HG03064 (cell line): ENCODE results near the gene PFKFB1.
"Not testable (repeated sequence)": the region's sequence is repeated elsewhere in the genome, so short reads cannot be mapped to it uniquely, and the experiment has no call there.

Experiments used
- ATAC-seq: cut with Tn5 transposase; IDR thresholded peaks from one replicate; pipeline ENCODE4 v1.9.1; 2021; ENCODE audit warnings: low read depth; ENCODE audit not compliant: unreplicated experiment

PFKFB1 gene

DNA sequence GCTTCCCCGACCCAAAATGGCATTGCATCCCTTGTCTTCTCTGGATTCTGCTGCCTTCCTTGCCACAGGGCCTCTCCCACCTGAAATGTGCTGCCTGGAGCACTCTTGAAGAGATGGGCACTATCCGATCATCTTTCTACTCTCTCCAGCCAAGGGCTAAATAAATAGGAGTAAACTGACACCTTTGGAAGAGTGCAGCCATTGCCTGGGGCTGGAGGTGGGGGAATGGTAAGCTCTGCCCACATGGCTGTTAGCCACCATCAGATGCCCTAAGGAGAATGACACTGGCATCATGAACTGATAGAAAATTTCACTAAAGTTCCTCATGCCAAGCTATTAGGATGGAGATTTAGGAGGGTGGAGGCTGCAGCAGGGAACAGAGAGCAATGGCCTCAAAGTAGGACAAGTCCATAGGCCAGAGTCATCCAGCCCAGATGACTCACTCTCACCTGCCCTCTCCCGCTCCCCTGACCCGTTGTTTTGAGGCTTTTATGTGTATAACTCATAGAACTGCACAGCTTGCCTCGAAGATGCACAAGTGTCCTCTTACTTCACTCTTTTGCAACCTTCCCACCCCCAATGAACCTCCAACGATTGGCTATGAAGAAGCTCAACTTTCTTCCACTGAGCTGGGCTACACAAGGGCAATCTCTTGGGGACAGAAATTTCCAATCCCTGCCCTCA is 822 bp upstream of the PFKFB1 start:
- no peak for ATAC-seq

DNA sequence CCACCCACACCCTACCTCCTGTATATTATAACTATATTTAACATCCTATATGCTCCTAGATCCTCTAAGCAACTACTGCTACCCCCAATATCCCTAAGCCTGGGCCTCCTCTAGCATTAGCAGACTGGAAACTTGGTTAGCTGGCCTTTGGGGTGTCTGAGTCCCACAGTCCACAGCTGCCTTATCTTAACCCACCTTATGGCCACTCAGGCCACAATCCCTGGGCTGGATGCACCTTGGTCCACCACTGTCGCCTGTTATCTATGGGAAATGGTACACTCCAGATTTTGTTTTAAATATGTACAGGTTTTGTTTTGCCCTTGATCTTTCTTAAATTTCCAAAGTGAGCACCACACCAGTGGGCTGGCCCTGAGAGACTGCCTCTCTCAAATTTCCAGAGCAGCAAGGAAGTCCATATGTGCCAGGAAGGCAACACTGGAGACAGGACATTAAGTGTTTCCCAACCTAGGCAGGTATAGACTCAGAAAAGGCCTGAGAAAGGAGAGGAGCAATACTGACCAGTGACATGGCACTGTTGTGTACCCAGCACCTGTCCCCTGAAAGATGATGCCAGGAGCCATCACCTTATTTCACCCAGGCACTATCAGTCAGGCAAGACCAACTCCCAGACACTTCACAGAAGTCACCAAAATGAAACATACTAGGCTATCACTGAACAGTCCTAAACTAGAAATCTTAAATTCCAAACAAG is 921 bp downstream of the PFKFB1 start:
- no peak for ATAC-seq

DNA sequence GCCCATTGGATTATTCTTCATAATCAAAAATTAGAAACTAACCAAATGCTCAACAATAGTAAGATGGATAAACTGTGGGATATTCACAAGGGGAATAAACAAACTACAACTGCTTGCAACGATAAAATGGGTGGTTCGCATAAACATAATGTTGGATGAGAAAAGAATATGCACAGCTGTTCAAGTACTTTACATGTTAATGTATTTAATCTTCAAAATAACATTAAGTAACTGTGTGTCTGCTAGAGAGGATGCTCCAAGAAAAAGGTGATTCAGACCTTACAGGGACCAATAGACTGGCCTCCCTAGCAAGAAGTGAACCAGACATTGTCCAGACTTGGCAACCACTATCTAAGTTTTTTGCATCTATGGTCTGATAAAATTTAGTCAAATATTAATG is 2.3 kb downstream of the PFKFB1 start:
- ATAC-seq: no peak

DNA sequence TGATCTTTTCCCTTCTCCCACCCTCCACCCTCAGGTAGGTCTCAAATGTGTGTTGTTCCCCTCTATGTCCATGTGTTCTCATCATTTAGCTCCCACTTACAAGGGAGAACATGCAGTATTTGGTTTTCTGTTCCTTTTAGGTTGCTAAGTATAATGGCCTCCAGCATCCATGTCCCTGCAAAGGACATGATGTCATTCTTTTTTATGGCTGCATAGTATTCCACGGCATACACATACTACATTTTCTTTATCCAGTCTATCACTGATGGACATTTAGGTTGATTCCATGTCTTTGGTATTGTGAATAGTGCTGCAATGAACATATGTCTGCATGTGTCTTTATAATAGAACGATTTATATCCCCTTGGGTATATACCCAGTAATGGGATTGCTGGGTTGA is 10.7 kb downstream of the PFKFB1 start:
- ATAC-seq: not testable (repeated sequence)

DNA sequence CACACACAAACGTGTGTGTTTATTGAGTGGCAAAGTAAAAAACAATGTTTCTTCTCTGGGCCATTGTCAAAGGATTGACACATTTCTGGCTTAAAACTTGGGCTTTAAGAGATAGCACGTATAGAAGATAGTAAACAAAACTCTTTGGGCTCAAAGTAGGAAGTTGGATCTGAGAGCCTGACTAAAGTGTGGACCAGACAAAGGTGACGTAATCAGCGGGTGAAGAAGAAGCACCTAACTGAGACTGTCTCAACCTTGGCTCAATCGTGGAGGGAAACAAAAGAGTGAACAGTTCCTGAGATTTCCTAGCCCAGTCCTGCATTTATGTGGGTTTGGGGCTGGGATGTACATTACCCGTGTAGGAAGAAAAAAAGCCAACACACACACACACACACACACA is 13.7 kb downstream of the PFKFB1 start:
- no peak for ATAC-seq

DNA sequence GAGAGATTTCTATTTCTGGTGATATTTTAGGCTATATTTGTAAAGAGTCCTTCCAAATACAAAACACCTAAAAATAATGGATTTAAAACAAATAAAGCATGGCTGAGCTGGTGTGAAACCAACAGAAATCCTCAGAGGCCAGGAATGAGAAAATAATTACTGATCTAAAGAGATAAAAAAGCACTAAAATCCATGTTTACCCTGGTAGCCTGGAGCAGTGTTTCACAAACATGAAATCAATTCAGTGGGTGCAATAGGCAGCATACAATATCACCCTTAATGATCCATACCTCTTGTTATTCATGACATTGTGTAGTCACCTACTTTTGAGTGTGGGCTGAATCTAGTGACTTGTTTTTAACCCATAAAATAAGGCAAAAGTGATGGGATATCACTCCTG is 14.6 kb downstream of the PFKFB1 start:
- ATAC-seq: no peak

DNA sequence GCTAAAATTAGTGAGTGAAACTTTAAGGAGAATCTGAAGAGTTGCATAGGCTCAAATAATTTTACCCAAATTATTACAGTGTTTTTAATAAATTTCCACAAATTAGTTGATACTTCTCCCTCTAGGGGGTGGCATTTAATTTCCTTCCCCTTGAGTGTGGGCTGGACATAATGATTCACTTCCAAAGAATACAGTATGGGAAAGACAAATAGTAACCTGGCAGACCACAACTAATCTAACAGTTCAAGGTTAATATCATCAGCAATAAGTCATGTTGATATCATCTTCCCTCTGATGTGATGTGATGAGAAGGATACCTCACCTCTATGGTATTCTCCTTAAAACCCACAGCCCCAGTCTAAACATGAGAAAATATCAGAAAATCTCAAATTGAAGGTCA is 15.5 kb downstream of the PFKFB1 start:
- ATAC-seq: no peak

DNA sequence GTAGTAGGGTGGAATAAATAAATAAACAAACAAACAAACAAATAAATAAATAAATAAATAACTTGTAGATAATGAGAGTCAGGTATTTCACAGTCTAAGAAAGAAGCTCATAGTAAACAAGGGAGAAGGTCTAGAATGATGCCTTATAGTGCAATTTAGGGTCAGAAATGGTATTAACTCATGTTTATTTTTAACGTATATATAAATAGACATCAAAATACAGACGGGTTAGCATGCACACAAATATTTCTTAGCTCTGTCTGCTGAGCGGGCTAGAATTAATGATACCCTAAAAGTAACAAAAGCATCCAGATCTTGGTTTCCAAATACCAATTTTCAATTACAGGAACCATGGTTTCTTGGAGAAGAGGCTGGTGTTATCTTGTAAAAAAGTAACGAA is 16.6 kb downstream of the PFKFB1 start:
- ATAC-seq: no peak

DNA sequence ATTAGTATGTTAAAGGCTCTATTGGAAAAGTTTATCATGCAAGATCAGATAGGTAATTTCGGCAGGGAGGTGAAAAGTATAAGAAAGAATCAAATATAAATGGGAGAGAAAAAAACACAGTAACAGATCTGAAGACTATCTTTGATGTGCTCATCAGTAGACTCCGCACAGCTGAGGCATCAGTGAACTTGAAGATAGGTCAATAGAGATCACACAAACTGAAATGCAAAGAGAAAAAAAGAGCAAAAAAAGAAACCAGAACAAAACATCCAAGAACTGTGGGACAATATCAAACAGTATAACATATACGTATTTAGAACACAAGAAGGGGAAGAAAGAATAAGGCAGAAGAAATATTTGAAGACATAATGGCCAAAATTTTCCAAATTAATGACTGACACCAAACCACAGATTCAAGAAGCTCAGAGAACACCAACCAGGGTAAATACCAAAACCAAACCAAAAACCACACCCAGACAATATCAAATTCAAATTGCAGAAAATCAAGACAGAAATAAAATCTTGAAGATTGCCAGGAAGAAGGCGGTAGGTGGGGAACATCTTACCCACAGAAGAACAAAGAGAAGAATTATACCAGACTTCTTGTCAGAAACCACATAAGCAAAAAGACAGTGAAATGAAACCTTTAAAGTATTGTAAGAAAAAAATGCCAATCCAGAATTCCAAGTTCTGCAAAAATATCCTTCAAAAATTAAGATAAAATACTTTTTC is 29.1 kb downstream of the PFKFB1 start:
- ATAC-seq: no peak

DNA sequence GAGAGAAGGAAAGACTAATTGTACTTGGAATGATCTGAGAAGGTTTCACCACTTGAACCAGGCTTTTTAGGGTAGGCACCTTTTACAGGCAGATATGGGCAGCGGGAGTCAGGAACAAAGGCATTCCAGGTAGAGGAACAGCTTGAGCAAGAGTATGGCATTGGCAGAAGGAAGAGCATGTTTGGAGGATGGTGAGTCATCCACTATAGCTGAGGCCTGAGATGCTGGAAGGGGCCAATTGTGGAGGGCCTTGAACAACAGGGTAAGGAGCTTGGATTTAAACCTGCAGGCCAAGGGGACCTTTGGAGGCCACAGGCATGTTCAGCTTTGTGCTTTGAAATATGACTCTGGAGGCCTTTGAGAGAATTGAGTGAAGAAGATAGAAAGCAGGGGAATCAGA is 32.2 kb downstream of the PFKFB1 start:
- no peak for ATAC-seq

DNA sequence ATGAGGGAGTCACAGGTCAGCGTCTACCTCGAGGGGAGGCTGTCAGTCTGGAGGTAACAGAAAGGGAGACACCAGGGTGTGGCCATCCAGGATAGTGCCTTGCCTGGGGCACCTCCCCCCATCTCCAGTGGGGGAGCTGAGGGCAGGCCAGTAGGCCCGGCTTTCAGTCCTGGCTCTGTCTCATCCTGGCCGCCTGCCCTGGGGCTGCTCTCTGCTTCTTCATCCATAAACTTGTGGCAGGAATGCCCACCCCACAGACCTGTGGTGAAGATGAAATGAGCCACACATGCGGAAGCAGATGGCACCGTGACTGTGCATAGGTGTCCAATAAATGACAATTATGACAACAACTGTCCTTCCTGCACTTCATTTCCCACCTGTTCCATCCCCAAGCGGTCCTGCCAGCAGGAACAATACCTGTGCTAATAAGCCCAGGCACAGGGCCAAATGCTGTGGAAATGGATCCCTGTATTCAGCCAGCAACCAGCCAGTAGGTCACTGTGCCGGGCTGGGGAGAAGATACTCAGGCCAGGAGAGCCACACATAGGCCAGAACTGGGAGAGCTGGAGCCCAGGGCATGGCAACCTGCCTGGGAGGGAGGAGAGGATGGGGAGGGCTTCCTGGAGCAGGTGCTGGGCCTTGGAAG is 43.1 kb downstream of the PFKFB1 start:
- no peak for ATAC-seq

DNA sequence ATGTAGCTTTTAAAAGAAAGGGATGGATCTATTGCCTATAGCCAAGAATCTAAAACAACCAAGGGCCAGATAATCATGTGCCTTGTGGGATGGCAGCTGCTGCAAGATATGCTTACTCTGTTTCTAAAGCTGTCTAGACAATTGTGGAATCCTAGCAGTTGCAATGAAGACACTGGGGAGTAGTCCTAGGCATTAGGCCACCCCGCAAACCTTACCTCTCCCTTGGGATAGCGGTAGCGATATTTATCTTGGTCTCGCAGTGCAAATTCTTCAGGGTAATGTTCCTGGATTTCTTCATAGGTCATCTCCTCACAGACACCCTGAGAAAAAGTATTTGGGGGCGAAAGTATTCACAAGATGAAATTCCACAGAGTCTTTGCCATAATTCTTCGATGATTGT is 48.8 kb downstream of the PFKFB1 start:
- ATAC-seq: no peak

DNA sequence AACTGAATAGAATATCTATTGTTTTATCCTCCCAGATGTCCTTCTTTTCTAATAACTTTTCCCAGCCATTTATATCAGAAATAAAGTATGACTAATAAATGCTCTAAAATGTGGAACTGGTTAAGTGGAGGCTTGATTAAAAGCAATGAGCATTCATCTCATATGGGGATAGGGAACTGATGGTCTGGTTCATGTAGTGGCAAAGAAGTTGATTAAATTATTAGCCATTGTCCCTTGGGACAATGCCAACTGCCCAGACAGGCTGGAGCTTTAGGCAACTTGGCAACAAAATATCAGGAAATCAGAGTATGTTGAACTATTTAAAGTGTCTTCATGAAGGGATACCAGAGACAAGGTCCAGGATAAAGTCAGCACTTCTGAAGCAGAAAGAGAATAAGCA is 49.2 kb downstream of the PFKFB1 start:
- no peak for ATAC-seq

DNA sequence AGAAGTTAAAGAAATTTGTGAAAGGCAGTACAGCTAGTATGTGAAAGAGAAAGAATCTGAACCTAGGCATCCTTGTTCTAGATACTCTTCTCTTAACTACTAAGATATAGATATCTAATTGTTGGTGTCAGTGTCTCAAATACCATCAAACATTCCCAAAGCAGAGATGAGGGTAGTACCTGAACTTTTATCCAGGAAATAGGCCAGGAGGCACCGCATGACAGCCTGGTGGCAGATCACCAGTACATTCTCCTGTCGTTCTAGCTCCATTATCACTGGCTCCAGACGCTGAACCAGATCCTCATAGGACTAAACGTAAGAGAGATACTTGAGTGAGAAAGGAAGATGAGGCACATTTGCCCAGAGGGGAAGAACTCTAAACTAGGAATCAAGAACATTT is 56.6 kb downstream of the PFKFB1 start:
- no peak for ATAC-seq

DNA sequence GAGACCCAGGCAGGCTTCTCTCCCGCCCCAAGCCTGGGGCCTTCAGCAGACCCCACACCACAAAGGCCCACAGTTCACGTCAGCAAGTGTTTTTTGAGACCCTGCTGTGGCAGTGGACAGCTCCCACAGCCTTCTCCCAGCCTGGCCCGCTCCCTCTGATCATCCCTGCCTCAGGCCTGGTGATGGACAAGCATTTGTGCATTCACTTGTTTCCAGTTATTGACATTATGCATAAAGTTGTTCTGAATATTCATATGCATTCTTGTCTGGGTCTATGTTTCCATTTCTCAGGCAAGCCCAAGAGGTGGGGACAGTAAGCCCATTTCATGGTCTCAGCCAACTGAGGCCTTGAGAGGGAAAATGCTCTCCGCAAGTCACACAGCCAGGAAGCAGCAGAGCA is 58.7 kb downstream of the PFKFB1 start:
- no peak for ATAC-seq

DNA sequence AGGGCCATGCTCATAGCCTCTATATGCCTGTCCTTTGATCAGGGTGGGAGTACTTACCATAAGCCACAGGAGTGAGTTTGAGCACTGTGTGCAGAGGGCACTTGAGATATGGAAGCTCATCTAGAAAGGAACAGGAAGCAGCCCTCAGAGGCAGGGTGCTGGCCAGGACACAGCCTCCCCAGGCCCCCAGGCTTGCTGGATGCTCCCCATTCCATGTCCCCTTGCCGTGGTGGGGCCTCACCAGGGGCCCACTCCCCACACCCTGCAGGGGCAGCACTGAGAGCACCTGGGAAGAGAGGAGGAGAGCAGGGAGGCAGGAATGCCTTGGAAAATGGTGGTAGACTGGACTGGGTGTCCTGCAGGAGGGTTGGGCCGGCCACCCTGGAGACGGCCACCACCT is 59.1 kb downstream of the PFKFB1 start:
- no peak for ATAC-seq

DNA sequence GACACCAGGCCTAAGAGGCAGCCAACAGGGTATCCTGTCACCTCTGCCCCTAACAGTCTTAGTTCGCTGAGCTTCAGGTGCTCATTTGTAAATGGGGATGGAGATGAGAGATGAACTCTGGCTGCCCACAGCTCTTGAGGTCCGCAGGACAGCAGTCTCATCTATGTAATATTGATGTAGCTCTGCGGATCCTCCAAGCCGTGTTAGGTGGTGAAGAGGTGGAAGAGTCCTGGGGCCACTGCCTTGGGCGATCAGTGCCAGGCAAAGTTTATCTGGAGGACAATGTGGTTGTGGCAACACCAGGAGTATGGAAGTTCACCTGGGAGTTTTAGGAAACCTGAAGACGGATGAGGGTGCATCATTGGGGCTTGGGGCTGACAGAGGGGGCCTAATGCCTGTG is 59.9 kb downstream of the PFKFB1 start:
- ATAC-seq: no peak

DNA sequence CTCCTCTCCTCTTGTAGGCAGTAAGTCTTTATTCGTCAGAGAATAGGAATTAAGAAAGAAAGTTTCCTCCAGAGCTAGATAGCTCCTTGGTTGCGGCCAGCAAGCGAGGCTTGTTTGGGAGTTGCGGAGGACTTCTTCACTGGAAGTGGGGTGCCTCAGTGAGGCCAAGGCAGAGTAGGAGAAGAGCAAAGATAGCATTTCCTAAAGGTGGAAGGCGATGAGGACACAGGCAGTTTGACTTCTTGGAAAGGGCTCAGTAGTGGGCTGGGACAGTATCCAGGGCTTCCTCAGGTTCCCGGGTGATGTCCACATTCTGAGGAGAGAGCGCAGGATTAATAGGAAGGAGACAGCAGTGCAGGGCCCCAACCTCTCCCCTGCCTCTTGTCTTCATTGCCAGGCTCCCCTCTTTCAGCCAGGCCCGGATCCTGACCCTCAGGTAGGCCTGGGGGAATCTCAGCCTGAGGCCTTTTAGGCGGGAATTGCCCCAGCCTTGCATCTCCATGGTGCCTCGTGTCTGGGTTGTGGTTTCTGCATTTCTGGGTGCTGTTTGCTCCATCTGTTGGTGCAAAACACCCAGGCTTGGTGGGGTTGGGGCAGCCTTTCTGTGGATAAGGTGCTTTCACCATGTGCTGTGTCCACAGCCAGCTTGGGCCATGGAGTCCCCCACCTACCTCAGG is 60.7 kb downstream of the PFKFB1 start:
- ATAC-seq: no peak

DNA sequence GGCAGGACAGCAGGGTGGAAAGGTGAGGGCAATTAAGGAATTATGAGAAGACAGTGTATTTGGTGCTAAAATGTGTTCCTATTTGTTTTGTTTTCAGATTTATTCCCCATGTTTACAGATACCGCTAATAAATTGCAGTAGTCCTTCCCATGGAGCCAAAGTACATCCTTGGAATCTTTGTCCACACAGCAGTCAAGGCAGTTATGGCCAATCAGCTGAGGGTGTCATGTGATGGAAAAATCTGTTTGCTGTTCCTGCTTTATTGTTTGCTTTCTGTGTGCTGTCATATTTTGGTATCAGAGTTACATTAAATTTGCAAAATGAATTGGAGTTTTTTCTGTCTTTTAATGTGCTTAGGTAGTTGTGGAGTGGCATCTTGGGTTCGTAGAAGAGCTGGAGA is 62.9 kb downstream of the PFKFB1 start:
- ATAC-seq: no peak

DNA sequence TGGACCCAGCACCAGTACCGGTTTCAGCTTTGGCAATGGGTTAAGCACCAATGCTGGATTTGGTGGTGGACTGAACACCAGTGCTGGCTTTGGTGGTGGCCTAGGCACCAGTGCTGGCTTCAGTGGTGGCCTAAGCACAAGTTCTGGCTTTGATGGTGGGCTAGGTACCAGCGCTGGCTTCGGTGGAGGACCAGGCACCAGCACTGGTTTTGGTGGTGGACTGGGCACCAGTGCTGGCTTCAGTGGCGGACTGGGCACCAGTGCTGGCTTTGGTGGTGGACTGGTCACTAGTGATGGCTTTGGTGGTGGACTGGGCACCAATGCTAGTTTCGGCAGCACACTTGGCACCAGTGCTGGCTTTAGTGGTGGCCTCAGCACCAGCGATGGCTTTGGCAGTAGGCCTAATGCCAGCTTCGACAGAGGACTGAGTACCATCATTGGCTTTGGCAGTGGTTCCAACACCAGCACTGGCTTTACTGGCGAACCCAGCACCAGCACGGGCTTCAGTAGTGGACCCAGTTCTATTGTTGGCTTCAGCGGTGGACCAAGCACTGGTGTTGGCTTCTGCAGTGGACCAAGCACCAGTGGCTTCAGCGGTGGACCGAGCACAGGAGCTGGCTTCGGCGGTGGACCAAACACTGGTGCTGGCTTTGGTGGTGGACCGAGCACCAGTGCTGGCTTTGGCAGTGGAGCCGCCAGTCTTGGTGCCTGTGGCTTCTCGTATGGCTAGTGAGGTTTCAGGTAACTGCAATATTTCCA is 63.5 kb downstream of the PFKFB1 start:
- ATAC-seq: no peak
